Stimulated activated CD4-positive, alpha-beta T cell treated with anti-CD3 and anti-CD28 coated beads, Interleukin-12 subunit alpha, Interleukin-12 subunit beta, amount 100 ng/mL, for 4 hours (primary cell): ENCODE results near the gene FOXP2.

ENCODE experiments used
- DNase-seq: peaks from one replicate; pipeline ENCODE4 v3.0.0-alpha.2; 2020

Gene FOXP2

DNA sequence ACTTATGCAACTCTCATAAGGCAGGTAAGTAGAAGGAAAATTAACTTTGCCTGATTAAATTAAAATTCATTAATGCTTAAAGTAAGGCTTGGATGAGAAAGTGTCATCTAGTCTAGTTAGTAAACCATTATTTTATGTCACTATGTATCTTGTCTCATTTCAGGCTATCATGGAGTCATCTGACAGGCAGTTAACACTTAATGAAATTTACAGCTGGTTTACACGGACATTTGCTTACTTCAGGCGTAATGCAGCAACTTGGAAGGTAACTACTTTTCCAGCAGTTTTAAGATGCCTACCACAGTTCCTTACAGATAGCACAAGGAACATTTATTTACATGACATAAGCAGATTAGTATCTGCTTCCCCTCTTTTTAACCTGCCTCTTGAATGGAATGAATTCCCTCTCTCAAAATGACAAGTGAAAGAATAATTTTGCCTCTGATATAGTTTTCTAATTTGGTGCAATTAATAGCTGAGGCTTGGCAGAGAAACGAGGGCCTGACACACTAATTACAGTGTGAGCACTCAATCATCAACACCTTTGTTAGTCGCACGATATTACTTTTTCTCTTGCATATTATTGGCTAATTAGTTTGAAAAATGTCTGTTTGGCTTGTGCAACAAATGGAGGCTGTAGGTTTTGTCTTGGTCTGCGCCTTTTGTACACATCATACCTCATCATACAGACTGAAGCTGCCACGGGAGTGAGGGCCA lies 245.0 kb downstream of the FOXP2 start:
- no peak for DNase-seq

- DNase-seq: no peak
Observed at GRCh38 chr7:114660126-114660486, 245.5 kb downstream of the FOXP2 start.

DNA sequence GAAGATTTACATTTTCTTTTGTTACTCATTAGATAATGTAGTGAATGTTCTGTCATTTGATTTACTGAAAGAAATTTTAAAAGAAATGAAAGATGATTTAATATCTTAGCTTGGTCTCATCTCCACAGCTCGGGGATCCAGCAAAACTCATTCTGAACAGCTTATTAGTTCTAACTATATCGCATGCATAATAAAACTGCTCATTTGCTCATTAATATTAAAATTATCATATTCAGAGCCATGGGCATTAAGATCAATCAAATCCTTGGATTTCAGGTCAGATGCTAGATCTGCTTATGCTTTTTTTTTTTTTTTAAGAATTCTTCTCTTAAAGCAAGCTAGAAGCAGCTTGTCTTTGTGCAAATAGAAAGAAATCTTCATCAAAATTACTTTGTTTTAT lies 246.1 kb downstream of the FOXP2 start:
- no peak for DNase-seq

DNA sequence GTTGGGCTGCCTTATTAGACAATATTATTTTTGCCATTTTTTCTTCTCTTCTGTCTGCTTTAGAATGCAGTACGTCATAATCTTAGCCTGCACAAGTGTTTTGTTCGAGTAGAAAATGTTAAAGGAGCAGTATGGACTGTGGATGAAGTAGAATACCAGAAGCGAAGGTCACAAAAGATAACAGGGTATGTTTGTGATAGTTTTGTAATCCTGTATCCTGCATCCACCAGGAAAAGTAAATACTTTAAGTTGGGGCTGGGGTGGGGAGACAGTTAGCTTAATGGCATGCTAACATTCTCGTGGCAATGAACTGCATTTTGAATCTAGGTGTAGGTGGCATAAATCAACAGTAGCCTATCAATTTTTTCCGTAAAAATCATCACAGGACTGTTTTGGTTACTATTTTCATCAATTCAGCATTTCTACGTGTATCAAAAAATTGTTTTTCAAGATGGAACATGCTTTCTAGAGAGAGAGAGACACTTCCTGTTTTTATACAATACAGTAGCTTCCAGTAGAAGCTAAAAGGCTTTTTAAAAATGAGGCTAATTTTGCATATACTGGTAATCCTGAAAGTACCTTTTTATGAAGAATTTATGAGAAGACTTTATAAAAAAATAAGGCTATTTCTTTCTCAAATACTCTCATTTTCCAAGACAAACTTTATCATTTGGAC lies 247.5 kb downstream of the FOXP2 start:
- no peak for DNase-seq

- no peak for DNase-seq
Observed at GRCh38 chr7:114663502-114663901, 248.9 kb downstream of the FOXP2 start.

GRCh38 chr7:114670676-114671075 lies 256.1 kb downstream of the FOXP2 start:
- DNase-seq: no peak

DNA sequence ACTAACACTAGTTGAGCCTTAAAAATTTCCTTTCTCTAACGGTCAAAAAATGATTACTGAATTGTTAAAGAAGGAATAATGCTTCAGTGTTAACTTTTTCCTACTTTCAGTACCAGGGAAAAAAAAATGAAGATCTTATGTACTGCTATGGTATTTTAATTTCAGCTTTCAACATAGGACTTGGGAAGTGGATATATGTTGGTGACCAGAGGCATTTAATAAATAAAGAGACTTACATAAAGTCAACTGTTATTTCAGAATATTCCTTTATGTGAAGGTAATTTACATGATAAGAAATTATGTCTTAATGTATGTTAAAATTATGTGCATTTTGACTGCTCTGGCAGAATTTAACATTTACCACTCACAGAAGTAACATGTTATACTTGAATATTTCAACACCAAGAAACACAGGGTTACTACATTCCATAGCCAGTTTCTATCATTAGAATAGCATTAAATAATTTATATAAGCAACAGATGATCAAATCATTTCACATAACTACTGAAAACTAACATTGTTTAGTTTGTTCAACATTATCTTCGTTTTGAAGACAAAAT lies 257.0 kb downstream of the FOXP2 start:
- no peak for DNase-seq

- DNase-seq: no peak
Observed at GRCh38 chr7:114678116-114678515, 263.5 kb downstream of the FOXP2 start.

DNA sequence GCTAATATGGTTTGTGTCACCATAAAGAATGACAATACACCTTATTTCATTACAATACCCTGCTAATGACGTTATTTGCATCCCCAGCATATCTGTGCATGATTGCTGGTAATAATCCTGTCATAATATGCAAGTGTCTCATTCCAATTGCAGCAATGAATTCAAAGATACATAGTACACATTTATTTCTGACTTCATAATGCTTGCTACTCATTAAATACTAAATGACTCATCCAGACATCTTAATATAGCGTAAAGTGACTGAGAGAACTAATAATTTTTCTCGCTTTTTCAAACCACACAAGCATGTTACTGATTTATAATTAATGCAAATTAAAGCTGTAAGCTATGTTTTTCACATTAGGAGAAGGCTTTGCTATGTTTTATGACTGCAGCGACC lies 272.6 kb downstream of the FOXP2 start:
- no peak for DNase-seq

DNA sequence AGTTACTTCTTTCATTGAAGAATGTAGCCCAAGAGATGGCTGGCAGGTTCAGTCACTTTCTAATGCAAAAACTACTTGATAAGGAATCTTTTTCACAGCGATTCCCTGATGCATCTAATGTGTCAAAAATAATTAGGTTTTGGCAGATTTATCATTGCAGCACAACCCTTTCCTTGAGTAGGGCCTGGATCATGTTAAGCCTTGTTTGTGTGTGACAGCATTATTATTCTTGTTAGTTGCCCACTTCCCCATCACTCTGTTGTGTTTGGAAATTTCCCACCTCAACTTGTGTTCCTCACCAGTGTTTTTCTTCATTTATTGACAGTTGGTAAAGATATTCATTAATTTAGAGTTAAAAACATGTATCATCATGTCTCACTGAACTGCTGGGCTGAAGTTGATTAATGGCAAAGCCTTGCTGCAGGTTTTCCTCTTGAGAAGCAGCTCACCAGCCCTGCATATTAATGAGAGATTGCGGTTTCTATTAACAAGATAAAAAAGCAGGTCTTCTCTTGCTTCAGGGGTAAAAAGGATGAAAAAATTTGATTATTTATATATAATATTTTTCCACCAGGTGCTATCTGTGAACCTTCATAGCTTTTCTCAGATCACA lies 273.9 kb downstream of the FOXP2 start:
- no peak for DNase-seq

DNA sequence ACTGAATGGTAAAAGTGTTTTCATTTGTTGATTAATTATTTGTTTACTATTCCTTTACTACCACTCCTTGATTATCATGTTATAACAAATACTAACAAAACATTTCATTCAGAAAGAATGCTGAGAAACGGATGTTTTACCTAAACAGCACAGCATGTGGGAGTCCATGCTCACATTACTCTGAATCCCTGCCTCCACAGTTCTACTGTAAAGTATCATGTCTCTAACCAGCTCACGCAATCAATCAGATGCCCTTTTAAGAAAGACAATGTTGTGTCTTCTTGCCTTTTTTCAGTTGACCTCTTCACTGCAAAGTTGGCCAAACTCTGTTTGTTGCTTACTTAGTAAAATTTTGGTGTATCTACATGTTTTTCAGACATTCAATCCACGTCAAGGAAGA lies 274.8 kb downstream of the FOXP2 start:
- no peak for DNase-seq

GRCh38 chr7:114691605-114692004 lies 277.0 kb downstream of the FOXP2 start:
- no peak for DNase-seq

- DNase-seq: no peak
Observed at GRCh38 chr7:114695182-114695581, 280.6 kb downstream of the FOXP2 start.

GRCh38 chr7:114700247-114700928 lies 285.8 kb downstream of the FOXP2 start:
- no peak for DNase-seq

GRCh38 chr7:114703677-114704076 lies 289.1 kb downstream of the FOXP2 start:
- no peak for DNase-seq

DNA sequence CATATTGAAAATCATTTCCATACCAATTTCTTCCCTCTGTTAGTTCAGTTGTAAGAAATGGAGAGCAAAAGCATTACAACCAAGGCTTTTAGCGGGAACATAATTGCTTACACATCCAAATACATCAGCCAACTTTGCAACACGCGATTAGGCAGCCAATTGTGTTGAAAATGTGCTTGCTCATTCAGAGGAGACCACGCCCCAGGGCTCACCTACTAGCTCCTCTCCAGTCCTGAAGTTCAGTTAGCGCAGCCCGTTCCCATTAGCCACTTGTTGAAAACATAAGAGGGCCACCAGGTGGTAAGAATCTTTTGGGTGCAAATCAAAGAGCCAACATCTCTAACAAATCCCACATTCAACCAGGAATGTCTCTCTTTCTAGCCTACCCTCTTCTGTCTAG lies 294.0 kb downstream of the FOXP2 start:
- DNase-seq: no peak

- no peak for DNase-seq
Observed at GRCh38 chr7:114710499-114710898, 295.9 kb downstream of the FOXP2 start.

DNA sequence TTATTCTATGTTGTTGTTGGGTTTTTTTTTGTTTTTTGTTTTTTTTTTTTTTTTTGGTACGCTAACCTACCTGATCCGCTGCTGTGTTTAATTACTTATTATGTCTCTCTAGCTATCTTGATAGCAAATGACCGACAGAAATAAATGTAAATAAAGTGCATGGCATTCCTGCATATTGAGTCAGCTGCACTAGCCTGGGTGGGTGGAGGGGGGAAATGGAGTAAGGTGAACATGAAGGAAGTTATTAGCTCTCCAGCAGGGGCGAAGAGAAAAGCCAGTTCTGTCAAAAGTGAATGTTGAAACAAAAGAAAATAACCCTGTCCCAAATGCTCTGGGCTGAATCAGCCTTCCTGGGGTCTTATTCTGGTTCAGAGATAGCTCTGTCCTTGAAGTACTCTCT lies 296.6 kb downstream of the FOXP2 start:
- DNase-seq: no peak

GRCh38 chr7:114715907-114716306 lies 301.3 kb downstream of the FOXP2 start:
- DNase-seq: no peak

DNA sequence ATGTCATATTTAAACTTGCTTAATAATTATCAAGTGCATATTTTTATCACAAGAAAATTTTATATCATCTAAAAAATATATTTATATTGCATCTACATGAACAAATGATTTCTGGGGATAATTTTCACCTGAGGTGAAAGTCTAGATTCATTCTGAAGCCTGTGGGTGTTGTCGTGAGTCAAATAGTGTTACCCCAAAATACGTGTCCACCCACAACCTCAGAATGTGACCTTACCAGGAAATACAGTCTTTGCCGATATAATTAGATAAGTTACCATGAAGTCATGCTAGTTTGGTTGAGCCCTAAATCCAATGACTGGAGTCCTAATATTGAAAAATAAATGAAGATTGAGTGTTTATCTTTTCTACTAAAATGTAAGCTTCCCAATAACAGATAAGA lies 304.2 kb downstream of the FOXP2 start:
- no peak for DNase-seq

DNA sequence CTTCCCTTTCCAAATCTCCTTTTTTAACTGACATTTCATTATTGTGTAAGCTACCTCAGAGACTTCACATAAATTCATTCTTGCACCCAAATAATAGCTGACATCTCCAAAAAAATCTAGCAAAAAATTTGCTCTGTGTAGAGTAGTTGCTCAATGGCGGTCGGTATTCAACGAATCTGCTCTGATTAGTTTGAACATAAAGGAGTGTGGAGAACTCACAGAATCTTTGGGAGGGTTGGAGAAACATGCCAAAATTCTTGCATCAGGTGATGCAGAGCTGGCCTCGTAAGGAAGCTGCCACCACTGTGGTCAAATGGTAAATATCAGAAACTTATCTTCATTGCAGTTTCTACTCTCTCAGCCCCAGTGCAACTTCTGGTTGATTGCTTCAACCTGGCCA lies 306.1 kb downstream of the FOXP2 start:
- DNase-seq: no peak

- DNase-seq: no peak
Observed at GRCh38 chr7:114722562-114722961, 307.9 kb downstream of the FOXP2 start.

DNA sequence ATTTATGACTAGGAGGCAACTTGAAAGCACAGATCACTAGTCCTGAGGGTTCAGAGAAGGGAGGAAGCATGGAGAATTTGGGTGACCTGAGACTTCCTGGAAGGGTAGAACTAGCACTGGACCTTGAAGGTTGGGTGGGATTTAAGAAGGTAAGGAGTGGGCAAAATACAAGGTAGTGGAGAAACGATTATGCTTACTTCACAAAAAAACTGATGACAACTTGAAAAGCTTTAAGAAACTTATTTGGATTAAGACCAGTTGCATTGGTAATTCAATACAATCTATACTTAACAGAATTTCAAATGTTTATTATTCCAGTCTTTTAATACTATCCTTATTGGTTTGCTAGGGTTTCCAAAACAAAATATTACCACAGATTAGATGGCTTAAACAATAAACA lies 308.7 kb downstream of the FOXP2 start:
- no peak for DNase-seq

DNA sequence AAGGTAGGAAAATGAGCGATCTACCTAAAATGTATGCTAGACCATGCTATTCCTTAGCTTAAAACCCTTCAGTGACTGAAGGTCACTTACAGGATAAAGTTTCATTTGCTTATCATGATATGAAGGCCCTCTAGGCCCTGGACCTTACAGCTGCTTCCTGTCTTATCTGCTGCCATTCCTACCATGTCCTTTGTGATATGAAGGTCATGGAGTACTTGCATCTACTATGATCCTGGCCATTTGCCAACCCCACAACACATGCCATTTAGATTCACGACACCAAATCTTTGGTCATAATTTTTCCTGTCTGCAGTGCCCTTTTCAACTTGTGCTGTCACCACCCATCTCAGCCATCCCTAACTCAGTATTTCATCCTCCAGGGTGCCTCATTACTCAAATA lies 325.5 kb downstream of the FOXP2 start:
- no peak for DNase-seq
